Fibroblast of lung (primary cell): ENCODE measurements around the gene ZSWIM1. TPM values are rescaled to one million over a fixed set of nuclear protein-coding genes. Genes with fewer than 3 reads are reported as not detected.

ENCODE experiments used
- DNase-seq, 2 donors: peaks; one replicate each; pipeline versions ENCODE4 v3.0.0 to v3.0.0-alpha.2; 2010; ENCODE audit warnings: low read depth in 2 of 2
- H2AFZ ChIP-seq: 2 replicates; pipeline ENCODE4 v1.5.1; 2012; ENCODE audit warnings: low read length, control low read depth, inconsistent platforms
- H3K27ac ChIP-seq: 2 replicates; pipeline ENCODE4 v1.5.1; 2011; ENCODE audit warnings: low read length, control low read depth; ENCODE audit not compliant: insufficient read depth
- H3K27me3 ChIP-seq: 2 replicates; pipeline ENCODE4 v1.5.1; 2011; ENCODE audit warnings: mild to moderate bottlenecking, low read length; ENCODE audit not compliant: control insufficient read depth, insufficient read depth
- H3K36me3 ChIP-seq: 2 replicates; pipeline ENCODE4 v1.5.1; 2011; ENCODE audit warnings: low read length; ENCODE audit not compliant: control insufficient read depth, insufficient read depth
- H3K4me1 ChIP-seq: 2 replicates; pipeline ENCODE4 v1.5.1; 2011; ENCODE audit warnings: low read length; ENCODE audit not compliant: control insufficient read depth, insufficient read depth; ENCODE audit errors: extremely low read depth
- H3K4me2 ChIP-seq: 2 replicates; pipeline ENCODE4 v1.5.1; 2011; ENCODE audit warnings: low read length, control low read depth; ENCODE audit not compliant: insufficient read depth; ENCODE audit errors: extremely low read depth
- H3K4me3 ChIP-seq, 4 experiments: fragments of 200-600 bp in 1 of 4; sonication (generic) in 1 of 4; replicated peaks in 1 of 4; 2 replicates each; pipeline ENCODE4 v1.5.1; 2011 to 2016; ENCODE audit warnings: low read length in 4 of 4, low read depth in 3 of 4, mild to moderate bottlenecking in 3 of 4, control low read depth in 2 of 4, inconsistent platforms in 1 of 4, mixed read lengths in 1 of 4; ENCODE audit not compliant: insufficient read depth in 1 of 4; ENCODE audit errors: control extremely low read depth in 1 of 4
- H3K79me2 ChIP-seq: 2 replicates; pipeline ENCODE4 v1.5.1; 2012; ENCODE audit warnings: mild to moderate bottlenecking, low read length, inconsistent platforms; ENCODE audit not compliant: control insufficient read depth, insufficient read depth
- H3K9ac ChIP-seq: 2 replicates; pipeline ENCODE4 v1.5.1; 2011; ENCODE audit warnings: mild to moderate bottlenecking, low read length, control low read depth; ENCODE audit not compliant: insufficient read depth
- H3K9me3 ChIP-seq: 2 replicates; pipeline ENCODE4 v1.5.1; 2012; ENCODE audit warnings: low read depth, low read length; ENCODE audit not compliant: control insufficient read depth, insufficient read depth
- H4K20me1 ChIP-seq: 2 replicates; pipeline ENCODE4 v1.5.1; 2011; ENCODE audit warnings: low read length; ENCODE audit not compliant: control insufficient read depth, insufficient read depth; ENCODE audit errors: extremely low read depth
- EZH2 ChIP-seq: IDR thresholded peaks from 2 replicates; pipeline ENCODE4 v1.5.1; 2012; ENCODE audit warnings: low read length, control low read depth, mild to moderate bottlenecking; ENCODE audit errors: missing control alignments
- polyA plus RNA-seq, 2 donors: library from polyadenylated mRNA; depleted of rRNA in 1 of 2; stranded (reverse) in 1 of 2; unstranded in 1 of 2; fragments of >200 nt; gene quantifications; 2 replicates each; pipeline ENCODE4 v1.2.1, GENCODE V29; 2011 to 2012; ENCODE audit warnings: missing spikeins in 1 of 2
- total RNA-seq: library from RNA; depleted of rRNA; stranded (reverse); fragments of >200 nt; gene quantifications from 2 replicates; pipeline ENCODE4 v1.2.1, GENCODE V29; 2014
- TF ChIP-seq, protein P1 (sequence below), 2 donors: IDR thresholded peaks in 1 of 2; conservative IDR thresholded peaks in 1 of 2; 1 replicate in 1 of 2; 2 replicates in 1 of 2; pipeline ENCODE4 v1.5.1; 2011 to 2012; ENCODE audit warnings: low read length in 2 of 2, control low read depth in 1 of 2, inconsistent platforms in 1 of 2, low read depth in 1 of 2, mild to moderate bottlenecking in 1 of 2

ZSWIM1 gene
- total and polyA plus RNA-seq, 2 donors (not counting 1 experiment from before 2014, with no cell fraction given), result 3.4 to 4.5 TPM

DNA sequence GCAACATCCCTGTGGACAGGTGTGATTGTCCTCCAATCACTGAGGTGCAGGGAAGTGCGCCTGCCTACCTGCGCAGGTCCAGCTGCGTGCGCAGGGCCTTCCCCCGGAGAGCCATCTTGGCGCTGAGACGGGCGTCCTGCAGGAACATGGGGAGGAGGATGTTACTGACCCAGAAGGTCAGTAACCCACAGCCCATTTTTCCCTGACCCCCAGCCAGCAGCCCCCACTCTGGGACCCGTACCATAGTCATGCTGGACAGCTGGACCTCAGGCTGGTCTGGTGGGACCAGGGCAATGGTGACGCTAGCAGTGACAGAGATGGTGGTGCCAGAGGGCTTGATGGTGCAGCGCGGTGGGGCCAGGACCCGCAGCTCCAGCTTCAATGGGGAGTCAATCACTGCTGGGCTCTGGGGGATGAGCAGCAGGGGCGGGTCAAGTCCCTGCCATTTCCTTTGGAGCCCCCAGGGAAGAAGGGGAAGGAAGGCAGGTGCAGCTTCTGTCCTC, 21.2 kb downstream of the ZSWIM1 start:
- Histone ChIP-seq H3K79me2 (no peaks in the 10 kb centered on the region), H3K36me3 (peaks cover 13% of the 10 kb centered on the region), H3K27ac (no peak overlapping the region), H3K27me3 (no peaks in the 10 kb centered on the region), H3K9me3 (no peaks in the 10 kb centered on the region), H3K4me1 (peaks cover 5% of the 10 kb centered on the region), H3K9ac (no peak overlapping the region), H4K20me1 (no peaks in the 10 kb centered on the region), H3K4me3 (no peak overlapping the region), H2AFZ (no peak overlapping the region), H3K4me2 (no peak overlapping the region)
- no peak for DNase-seq
- TF ChIP-seq EZH2, result no peak
- TF ChIP-seq, protein P1, sequence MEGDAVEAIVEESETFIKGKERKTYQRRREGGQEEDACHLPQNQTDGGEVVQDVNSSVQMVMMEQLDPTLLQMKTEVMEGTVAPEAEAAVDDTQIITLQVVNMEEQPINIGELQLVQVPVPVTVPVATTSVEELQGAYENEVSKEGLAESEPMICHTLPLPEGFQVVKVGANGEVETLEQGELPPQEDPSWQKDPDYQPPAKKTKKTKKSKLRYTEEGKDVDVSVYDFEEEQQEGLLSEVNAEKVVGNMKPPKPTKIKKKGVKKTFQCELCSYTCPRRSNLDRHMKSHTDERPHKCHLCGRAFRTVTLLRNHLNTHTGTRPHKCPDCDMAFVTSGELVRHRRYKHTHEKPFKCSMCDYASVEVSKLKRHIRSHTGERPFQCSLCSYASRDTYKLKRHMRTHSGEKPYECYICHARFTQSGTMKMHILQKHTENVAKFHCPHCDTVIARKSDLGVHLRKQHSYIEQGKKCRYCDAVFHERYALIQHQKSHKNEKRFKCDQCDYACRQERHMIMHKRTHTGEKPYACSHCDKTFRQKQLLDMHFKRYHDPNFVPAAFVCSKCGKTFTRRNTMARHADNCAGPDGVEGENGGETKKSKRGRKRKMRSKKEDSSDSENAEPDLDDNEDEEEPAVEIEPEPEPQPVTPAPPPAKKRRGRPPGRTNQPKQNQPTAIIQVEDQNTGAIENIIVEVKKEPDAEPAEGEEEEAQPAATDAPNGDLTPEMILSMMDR (conservative IDR thresholded peaks at IDR 0.05 in 1 of 2, IDR thresholded peaks at IDR 0.05 in 1 of 2; ENCODE audit: low read depth in 1 of 2, low read length in 2 of 2), result no peak

DNA sequence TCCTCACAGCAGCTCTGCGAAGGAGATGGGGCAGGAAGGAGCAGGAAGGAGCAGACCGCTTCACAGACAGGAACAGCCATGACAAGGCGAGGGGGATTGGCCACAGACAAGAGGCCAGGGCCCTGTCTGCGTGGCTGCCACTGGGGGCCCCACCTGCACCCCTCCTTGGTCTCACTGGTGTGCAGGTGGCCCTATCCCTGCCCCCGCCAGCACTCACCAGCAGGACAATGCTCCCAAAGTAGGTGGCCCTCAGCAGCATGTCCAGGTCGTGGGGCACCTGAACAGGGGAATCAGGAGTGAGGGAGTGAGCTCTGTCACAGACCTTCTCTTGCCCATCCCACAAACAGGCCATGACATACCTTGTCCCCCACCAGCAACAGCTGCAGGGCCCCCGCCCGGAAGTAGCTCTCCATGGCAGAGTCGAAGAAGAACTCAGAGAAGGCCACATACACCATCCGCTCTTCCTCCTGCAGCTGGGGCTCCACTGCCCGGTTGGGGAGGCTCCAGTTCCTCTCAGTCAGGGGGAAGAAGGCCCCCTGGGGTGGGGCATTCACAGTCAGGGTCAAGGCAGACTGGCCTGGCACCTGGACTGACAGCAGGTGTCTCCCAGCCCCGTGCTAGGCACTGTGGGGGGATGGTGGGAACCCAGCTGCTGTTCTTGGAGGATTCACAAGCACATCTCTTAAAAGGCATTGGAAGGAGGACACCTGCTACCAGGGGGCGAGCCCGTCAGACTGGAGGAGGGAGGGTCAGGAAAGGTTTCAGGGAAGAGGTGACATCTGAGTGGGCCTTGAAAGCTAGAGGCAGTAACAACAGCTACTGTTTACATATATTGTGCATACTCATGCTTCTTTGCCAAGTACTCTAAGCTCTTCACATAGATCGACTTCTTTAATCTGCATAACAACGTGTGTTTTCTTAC, 23.8 kb downstream of the ZSWIM1 start:
- peaks cover 5% of the 10 kb centered on the region for H3K4me1 ChIP-seq
- H3K4me3 ChIP-seq, result no peak overlapping the region
- H3K27ac ChIP-seq, result no peak overlapping the region
- DNase-seq, result no peak
- TF ChIP-seq EZH2, result no peak
- TF ChIP-seq, protein P1 (conservative IDR thresholded peaks at IDR 0.05 in 1 of 2, IDR thresholded peaks at IDR 0.05 in 1 of 2; ENCODE audit: low read depth in 1 of 2, low read length in 2 of 2), result no peak
- H2AFZ ChIP-seq, result no peak overlapping the region
- H3K9ac ChIP-seq, result no peak overlapping the region
- H3K9me3 ChIP-seq, result no peaks in the 10 kb centered on the region
- peaks cover 6% of the 10 kb centered on the region for H3K36me3 ChIP-seq
- H3K4me2 ChIP-seq, result no peak overlapping the region
- no peaks in the 10 kb centered on the region for H4K20me1 ChIP-seq
- no peaks in the 10 kb centered on the region for H3K27me3 ChIP-seq
- H3K79me2 ChIP-seq, result no peaks in the 10 kb centered on the region

GRCh38 chr20:45905505-45906079, 24.6 kb downstream of the ZSWIM1 start:
- Histone ChIP-seq H3K4me2 (no peak overlapping the region), H3K36me3 (peaks cover 4% of the 10 kb centered on the region), H3K4me1 (peaks cover 7% of the 10 kb centered on the region), H2AFZ (no peak overlapping the region), H3K27me3 (no peaks in the 10 kb centered on the region), H3K27ac (peak overlapping the region; percentile 1), H3K79me2 (no peaks in the 10 kb centered on the region), H3K4me3 (no peak overlapping the region), H3K9ac (no peak overlapping the region), H4K20me1 (no peaks in the 10 kb centered on the region), H3K9me3 (no peaks in the 10 kb centered on the region)
- peak; percentile 27 to 87 for DNase-seq
- TF ChIP-seq, protein P1 (conservative IDR thresholded peaks at IDR 0.05 in 1 of 2, IDR thresholded peaks at IDR 0.05 in 1 of 2; ENCODE audit: low read depth in 1 of 2, low read length in 2 of 2), result no peak
- TF ChIP-seq EZH2, result no peak
